Measurements from ENCODE around the gene H2AZ2.
A peak's percentile ranks its signal among the peaks of the same experiment; 100 is the strongest.

H2AZ2 gene

GRCh38 chr7:44884621-44885393 lies 36.9 kb upstream of the H2AZ2 start:
- TF ChIP-seq EZH2 (IDR thresholded peaks at IDR 0.05; ENCODE audit: borderline replicate concordance, low read depth, low read length, severe bottlenecking) (no peak), CTCF (IDR thresholded peaks at IDR 0.05; ENCODE audit: borderline replicate concordance, extremely low read depth, low read length, poor library complexity, severe bottlenecking) (peak; percentile 10)
- H3K9me3 ChIP-seq (ENCODE audit: insufficient read depth, low read length, severe bottlenecking) = no peaks in the 10 kb centered on the region
- peaks cover 58% of the 10 kb centered on the region for H3K4me1 ChIP-seq (ENCODE audit: insufficient read depth, low read length)
- no peaks in the 10 kb centered on the region for H3K27me3 ChIP-seq (ENCODE audit: insufficient read depth, low read length, poor library complexity)
- H3K79me2 ChIP-seq (ENCODE audit: insufficient read depth, low read length) = peaks cover 62% of the 10 kb centered on the region
- H3K27ac ChIP-seq (ENCODE audit: low read length) = peak overlapping the region; percentile 84
- peak overlapping the region; percentile 98 for H3K4me2 ChIP-seq (ENCODE audit: insufficient read depth, low read length)
- peak overlapping the region; percentile 79 to 95 for H3K4me3 ChIP-seq (ENCODE audit: low read depth in 1 of 2, low read length in 2 of 2)
- peak; percentile 68 for DNase-seq
- ATAC-seq (ENCODE audit: insufficient read depth, low read depth) = peak; percentile 54
- peak overlapping the region; percentile 91 for H2AFZ ChIP-seq (ENCODE audit: low read depth, low read length)
- H3K36me3 ChIP-seq (ENCODE audit: insufficient read depth, low read length) = peaks cover 47% of the 10 kb centered on the region
- H3K9ac ChIP-seq (ENCODE audit: low read depth, low read length) = peak overlapping the region; percentile 97
- H4K20me1 ChIP-seq (ENCODE audit: insufficient read depth, low read length) = peaks cover 43% of the 10 kb centered on the region

GRCh38 chr7:44883961-44884620 lies 36.2 kb upstream of the H2AZ2 start:
- no peak for TF ChIP-seq EZH2 (IDR thresholded peaks at IDR 0.05; ENCODE audit: borderline replicate concordance, low read depth, low read length, severe bottlenecking)
- TF ChIP-seq CTCF (IDR thresholded peaks at IDR 0.05; ENCODE audit: borderline replicate concordance, extremely low read depth, low read length, poor library complexity, severe bottlenecking) = no peak
- H3K27ac ChIP-seq (ENCODE audit: low read length) = peak overlapping the region; percentile 84
- no peaks in the 10 kb centered on the region for H3K9me3 ChIP-seq (ENCODE audit: insufficient read depth, low read length, severe bottlenecking)
- peaks cover 64% of the 10 kb centered on the region for H3K4me1 ChIP-seq (ENCODE audit: insufficient read depth, low read length)
- H3K36me3 ChIP-seq (ENCODE audit: insufficient read depth, low read length) = peaks cover 52% of the 10 kb centered on the region
- H3K4me2 ChIP-seq (ENCODE audit: insufficient read depth, low read length) = peak overlapping the region; percentile 98
- peak overlapping the region; percentile 91; the same call in 1 of the 2 replicates for H2AFZ ChIP-seq (ENCODE audit: low read depth, low read length)
- H3K4me3 ChIP-seq (ENCODE audit: low read depth in 1 of 2, low read length in 2 of 2) = peak overlapping the region; percentile 79 to 95
- H4K20me1 ChIP-seq (ENCODE audit: insufficient read depth, low read length) = peaks cover 47% of the 10 kb centered on the region
- no peak for DNase-seq
- peak overlapping the region; percentile 97 for H3K9ac ChIP-seq (ENCODE audit: low read depth, low read length)
- H3K79me2 ChIP-seq (ENCODE audit: insufficient read depth, low read length) = peaks cover 70% of the 10 kb centered on the region
- H3K27me3 ChIP-seq (ENCODE audit: insufficient read depth, low read length, poor library complexity) = no peaks in the 10 kb centered on the region
- no peak for ATAC-seq (ENCODE audit: insufficient read depth, low read depth)

- Histone ChIP-seq H3K4me1 (ENCODE audit: insufficient read depth, low read length) (peaks cover 64% of the 10 kb centered on the region), H3K27me3 (ENCODE audit: insufficient read depth, low read length, poor library complexity) (no peaks in the 10 kb centered on the region), H3K9ac (ENCODE audit: low read depth, low read length) (peak overlapping the region; percentile 97; the same call in 1 of the 2 replicates), H3K9me3 (ENCODE audit: insufficient read depth, low read length, severe bottlenecking) (no peaks in the 10 kb centered on the region), H3K4me3 (ENCODE audit: low read depth in 1 of 2, low read length in 2 of 2) (peak overlapping the region; percentile 2 to 95; a peak in 3 of 4 replicates), H3K36me3 (ENCODE audit: insufficient read depth, low read length) (peaks cover 55% of the 10 kb centered on the region), H3K79me2 (ENCODE audit: insufficient read depth, low read length) (peaks cover 75% of the 10 kb centered on the region), H3K27ac (ENCODE audit: low read length) (no peak overlapping the region), H4K20me1 (ENCODE audit: insufficient read depth, low read length) (peaks cover 52% of the 10 kb centered on the region), H3K4me2 (ENCODE audit: insufficient read depth, low read length) (peak overlapping the region; percentile 98), H2AFZ (ENCODE audit: low read depth, low read length) (no peak overlapping the region)
- DNase-seq (no peak), ATAC-seq (ENCODE audit: insufficient read depth, low read depth) (no peak)
- TF ChIP-seq EZH2 (IDR thresholded peaks at IDR 0.05; ENCODE audit: borderline replicate concordance, low read depth, low read length, severe bottlenecking) = no peak
These were observed 35.0 kb upstream of the H2AZ2 start for GRCh38 chr7:44882899-44883298.

GRCh38 chr7:44881610-44882009 lies 33.7 kb upstream of the H2AZ2 start:
- Histone ChIP-seq H3K9me3 (ENCODE audit: insufficient read depth, low read length, severe bottlenecking) (no peaks in the 10 kb centered on the region), H3K4me1 (ENCODE audit: insufficient read depth, low read length) (peaks cover 61% of the 10 kb centered on the region), H3K9ac (ENCODE audit: low read depth, low read length) (peak overlapping the region; percentile 97), H3K79me2 (ENCODE audit: insufficient read depth, low read length) (peaks cover 78% of the 10 kb centered on the region), H3K36me3 (ENCODE audit: insufficient read depth, low read length) (peaks cover 56% of the 10 kb centered on the region), H3K27ac (ENCODE audit: low read length) (no peak overlapping the region), H3K27me3 (ENCODE audit: insufficient read depth, low read length, poor library complexity) (no peaks in the 10 kb centered on the region), H3K4me3 (ENCODE audit: low read depth in 1 of 2, low read length in 2 of 2) (peak overlapping the region in 1 of 2 experiments; percentile 95; a peak in 2 of 4 replicates), H3K4me2 (ENCODE audit: insufficient read depth, low read length) (peak overlapping the region; percentile 98), H4K20me1 (ENCODE audit: insufficient read depth, low read length) (peaks cover 57% of the 10 kb centered on the region), H2AFZ (ENCODE audit: low read depth, low read length) (no peak overlapping the region)
- no peak for TF ChIP-seq CTCF (IDR thresholded peaks at IDR 0.05; ENCODE audit: borderline replicate concordance, extremely low read depth, low read length, poor library complexity, severe bottlenecking)
- TF ChIP-seq EZH2 (IDR thresholded peaks at IDR 0.05; ENCODE audit: borderline replicate concordance, low read depth, low read length, severe bottlenecking) = no peak
- DNase-seq (no peak), ATAC-seq (ENCODE audit: insufficient read depth, low read depth) (no peak)

All from DND-41 (cell line).